Small intestine (tissue), 7 donors: ENCODE data around the gene MXRA8. TPM values are rescaled to one million over a fixed set of nuclear protein-coding genes. Genes with fewer than 3 reads are reported as not detected.
A peak's percentile ranks its signal among the peaks of the same experiment; 100 is the strongest.

ENCODE experiments used
- DNase-seq, 2 donors: peaks; one replicate each; pipeline versions ENCODE4 v3.0.0 to v3.0.0-alpha.2; 2013
- FAIRE-seq: peaks from 2 replicates; lab custom pipeline; 2012; peaks lifted over from hg19 to GRCh38; lab: Jason Lieb, UNC
- H3K27ac ChIP-seq, 3 donors: one replicate each; pipeline ENCODE4 v1.5.1; 2013; ENCODE audit warnings: low read length in 2 of 3, mild to moderate bottlenecking in 2 of 3, control low read depth in 1 of 3, inconsistent platforms in 1 of 3, low read depth in 1 of 3, moderate library complexity in 1 of 3
- H3K27me3 ChIP-seq, 3 donors: one replicate each; pipeline ENCODE4 v1.6.1; 2013; ENCODE audit warnings: low read length in 3 of 3, inconsistent platforms in 1 of 3; ENCODE audit not compliant: control insufficient read depth in 3 of 3, insufficient read depth in 3 of 3
- H3K36me3 ChIP-seq, 3 donors: one replicate each; pipeline ENCODE4 v1.6.1; 2013; ENCODE audit warnings: low read length in 3 of 3, inconsistent platforms in 1 of 3, low read depth in 1 of 3, mild to moderate bottlenecking in 1 of 3, moderate library complexity in 1 of 3; ENCODE audit not compliant: control insufficient read depth in 3 of 3, insufficient read depth in 2 of 3
- H3K4me1 ChIP-seq, 3 donors: one replicate each; pipeline ENCODE4 v1.6.1; 2013; ENCODE audit warnings: low read length in 2 of 3, inconsistent platforms in 1 of 3, low read depth in 1 of 3, mild to moderate bottlenecking in 1 of 3, moderate library complexity in 1 of 3; ENCODE audit not compliant: control insufficient read depth in 3 of 3, insufficient read depth in 2 of 3
- H3K4me3 ChIP-seq, 3 donors: one replicate each; pipeline ENCODE4 v1.5.1; 2013; ENCODE audit warnings: low read length in 3 of 3, control low read depth in 1 of 3, inconsistent platforms in 1 of 3, low read depth in 1 of 3, mild to moderate bottlenecking in 1 of 3, moderate library complexity in 1 of 3
- H3K9me3 ChIP-seq, 2 donors: one replicate each; pipeline ENCODE4 v1.6.1; 2013; ENCODE audit warnings: low read depth in 1 of 2, low read length in 1 of 2; ENCODE audit not compliant: control insufficient read depth in 2 of 2, insufficient read depth in 1 of 2
- WGBS, 3 donors: extraction: QIAGEN DNeasy Blood & Tissue Kit; methylation state at CpG; one replicate each; pipeline ENCODE4 v1.1.7; 2013; 5-methylcytosine and 5-hydroxymethylcytosine counted together
- polyA plus RNA-seq, 4 donors: library from polyadenylated mRNA; stranded (reverse) in 3 of 4; unstranded in 1 of 4; fragments of 200-250 nt in 3 of 4; fragments of 120-200 nt in 1 of 4; gene quantifications; one replicate each; pipeline versions ENCODE4 v1.2.1 to v1.2.3, GENCODE V29; 2013
- donor health status: healthy with polysubstance abuse.
- donor health status: control.
- donor health status: control.
- donor health status: Bipolar disorder and iron deficiency.
- donor health status: healthy.

The MXRA8 gene
- polyA plus RNA-seq, 4 donors: 2.7 to 538 (median 14.7) TPM

- 89 to 91% (median 90%) methylated on average over 21 to 26 of the region's 26 CpGs for WGBS, 3 donors
- H3K36me3 ChIP-seq: peaks cover 0 to 88% (median 15%) of the 10 kb centered on the region in 3 donors
- no peaks in the 10 kb centered on the region for H3K27me3 ChIP-seq
- H3K4me1 ChIP-seq: peaks cover 0 to 6% (median 0%) of the 10 kb centered on the region in 3 donors
- DNase-seq (no peak), FAIRE-seq (no peak)
- no peak overlapping the region for H3K4me3 ChIP-seq
- H3K27ac ChIP-seq: no peak overlapping the region
- no peaks in the 10 kb centered on the region for H3K9me3 ChIP-seq
Measured at GRCh38 chr1:1336446-1336845, 21.9 kb downstream of the MXRA8 start.

GRCh38 chr1:1335792-1336248 is 22.5 kb downstream of the MXRA8 start:
- no peak for DNase-seq
- no peaks in the 10 kb centered on the region for H3K27me3 ChIP-seq
- no peak overlapping the region for H3K27ac ChIP-seq
- no peak overlapping the region for H3K4me3 ChIP-seq
- H3K9me3 ChIP-seq: no peaks in the 10 kb centered on the region
- H3K4me1 ChIP-seq: peaks cover 0 to 13% (median 0%) of the 10 kb centered on the region in 3 donors
- WGBS, 3 donors: 87 to 89% (median 89%) methylated on average over 16 to 21 of the region's 21 CpGs
- H3K36me3 ChIP-seq: peaks cover 0 to 81% (median 15%) of the 10 kb centered on the region in 3 donors
- FAIRE-seq: no peak

- H3K27ac ChIP-seq: no peak overlapping the region
- no peaks in the 10 kb centered on the region for H3K27me3 ChIP-seq
- 79 to 85% (median 80%) methylated on average over 16 of the region's 16 CpGs for WGBS, 3 donors
- FAIRE-seq (no peak), DNase-seq (no peak)
- peaks cover 0 to 18% (median 0%) of the 10 kb centered on the region in 3 donors for H3K4me1 ChIP-seq
- H3K9me3 ChIP-seq: no peaks in the 10 kb centered on the region
- no peak overlapping the region for H3K4me3 ChIP-seq
- H3K36me3 ChIP-seq: peaks cover 0 to 76% (median 13%) of the 10 kb centered on the region in 3 donors
Measured at GRCh38 chr1:1335283-1335682, 23.1 kb downstream of the MXRA8 start.

GRCh38 chr1:1334835-1335234 is 23.5 kb downstream of the MXRA8 start:
- FAIRE-seq (no peak), DNase-seq (no peak)
- peaks cover 0 to 71% (median 10%) of the 10 kb centered on the region in 3 donors for H3K36me3 ChIP-seq
- WGBS, 3 donors: 70 to 79% (median 70%) methylated on average over 11 of the region's 11 CpGs
- no peak overlapping the region for H3K27ac ChIP-seq
- no peaks in the 10 kb centered on the region for H3K27me3 ChIP-seq
- H3K4me3 ChIP-seq: no peak overlapping the region
- H3K4me1 ChIP-seq: peaks cover 0 to 22% (median 0%) of the 10 kb centered on the region in 3 donors
- no peaks in the 10 kb centered on the region for H3K9me3 ChIP-seq

GRCh38 chr1:1333551-1334241 is 24.7 kb downstream of the MXRA8 start:
- H3K36me3 ChIP-seq: peaks cover 0 to 67% (median 9%) of the 10 kb centered on the region in 3 donors
- no peak overlapping the region for H3K27ac ChIP-seq
- no peak for DNase-seq
- no peaks in the 10 kb centered on the region for H3K9me3 ChIP-seq
- H3K4me3 ChIP-seq: no peak overlapping the region
- no peaks in the 10 kb centered on the region for H3K27me3 ChIP-seq
- FAIRE-seq: no peak
- H3K4me1 ChIP-seq: peaks cover 0 to 22% (median 0%) of the 10 kb centered on the region in 3 donors
- 67 to 85% (median 69%) methylated on average over 34 to 36 of the region's 36 CpGs for WGBS, 3 donors

GRCh38 chr1:1332774-1333480 is 25.4 kb downstream of the MXRA8 start:
- H3K27me3 ChIP-seq: no peaks in the 10 kb centered on the region
- DNase-seq: peak in 1 of 2 donors; percentile 78
- H3K4me1 ChIP-seq: peaks cover 0 to 22% (median 0%) of the 10 kb centered on the region in 3 donors
- no peak for FAIRE-seq
- H3K4me3 ChIP-seq: no peak overlapping the region
- no peaks in the 10 kb centered on the region for H3K9me3 ChIP-seq
- no peak overlapping the region for H3K27ac ChIP-seq
- H3K36me3 ChIP-seq: peaks cover 0 to 67% (median 1%) of the 10 kb centered on the region in 3 donors
- 25 to 76% (median 28%) methylated on average over 29 to 48 of the region's 48 CpGs for WGBS, 3 donors

- no peak for DNase-seq
- H3K9me3 ChIP-seq: no peaks in the 10 kb centered on the region
- H3K4me3 ChIP-seq: no peak overlapping the region
- H3K27me3 ChIP-seq: no peaks in the 10 kb centered on the region
- FAIRE-seq: no peak
- H3K27ac ChIP-seq: no peak overlapping the region
- peaks cover 0 to 17% (median 0%) of the 10 kb centered on the region in 3 donors for H3K4me1 ChIP-seq
- WGBS, 3 donors: 51 to 87% (median 66%) methylated on average over 54 to 57 of the region's 57 CpGs
- H3K36me3 ChIP-seq: peaks cover 0 to 67% (median 3%) of the 10 kb centered on the region in 3 donors
Measured at GRCh38 chr1:1332031-1332755, 26.2 kb downstream of the MXRA8 start.
